ENCODE data around the gene CDAN1. TPM values are rescaled to one million over a fixed set of nuclear protein-coding genes. Genes with fewer than 3 reads are reported as not detected.

Gene CDAN1
- total and polyA plus RNA-seq, 7 experiments from 2014 or later, result 4.1 to 38.0 (median 26.0) TPM

Other genes starting within 250 kb of the CDAN1 start
- 10 to 100 TPM; 32.4 to 54.3 (median 44.7) TPM for gene ZNF106, start 246.0 kb downstream of the CDAN1 start, total RNA-seq
- gene ZNF106, start 246.0 kb downstream of the CDAN1 start, polyA plus RNA-seq, result 10 to 100 TPM; 43.1 to 43.2 TPM
- 10 to 100 TPM; 60.0 to 80.0 (median 70.6) TPM for gene SNAP23, start 241.5 kb downstream of the CDAN1 start, total RNA-seq
- gene SNAP23, start 241.5 kb downstream of the CDAN1 start, polyA plus RNA-seq, result 10 to 100 TPM; 66.4 to 74.2 TPM
- 10 to 100 TPM; 15.4 to 37.1 (median 18.0) TPM for gene LRRC57, start 188.3 kb downstream of the CDAN1 start, total RNA-seq
- gene LRRC57, start 188.3 kb downstream of the CDAN1 start, polyA plus RNA-seq, result 1 to 10 TPM; 4.5 to 4.8 TPM
- 10 to 100 TPM; 12.0 to 35.4 (median 16.8) TPM for gene HAUS2, start 188.3 kb downstream of the CDAN1 start, total RNA-seq
- 10 to 100 TPM; 30.9 to 31.9 TPM for gene HAUS2, start 188.3 kb downstream of the CDAN1 start, polyA plus RNA-seq
- gene STARD9, start 161.5 kb downstream of the CDAN1 start, total RNA-seq, result 10 to 100 TPM in 1 of 5 experiments, 1 to 10 TPM in 4; 2.4 to 10.5 (median 4.5) TPM
- gene STARD9, start 161.5 kb downstream of the CDAN1 start, polyA plus RNA-seq, result under 1 TPM; 0.13 to 0.87 TPM
- 10 to 100 TPM; 15.7 to 30.5 (median 28.8) TPM for gene TTBK2, start 183.7 kb upstream of the CDAN1 start, total RNA-seq
- gene TTBK2, start 183.7 kb upstream of the CDAN1 start, polyA plus RNA-seq, result 10 to 100 TPM; 12.5 to 16.4 TPM